GM12872 (cell line): ENCODE results near the gene MAL.
A peak's percentile ranks its signal among the peaks of the same experiment; 100 is the strongest.

Source experiments
- CTCF ChIP-seq: IDR thresholded peaks from 3 replicates; pipeline ENCODE4 v1.5.1; 2011; ENCODE audit warnings: low read depth, mild to moderate bottlenecking, low read length, moderate library complexity; ENCODE audit not compliant: insufficient read depth

MAL gene

GRCh38 chr2:95058989-95059641 is 33.6 kb downstream of the MAL start:
- no peak for TF ChIP-seq CTCF

DNA sequence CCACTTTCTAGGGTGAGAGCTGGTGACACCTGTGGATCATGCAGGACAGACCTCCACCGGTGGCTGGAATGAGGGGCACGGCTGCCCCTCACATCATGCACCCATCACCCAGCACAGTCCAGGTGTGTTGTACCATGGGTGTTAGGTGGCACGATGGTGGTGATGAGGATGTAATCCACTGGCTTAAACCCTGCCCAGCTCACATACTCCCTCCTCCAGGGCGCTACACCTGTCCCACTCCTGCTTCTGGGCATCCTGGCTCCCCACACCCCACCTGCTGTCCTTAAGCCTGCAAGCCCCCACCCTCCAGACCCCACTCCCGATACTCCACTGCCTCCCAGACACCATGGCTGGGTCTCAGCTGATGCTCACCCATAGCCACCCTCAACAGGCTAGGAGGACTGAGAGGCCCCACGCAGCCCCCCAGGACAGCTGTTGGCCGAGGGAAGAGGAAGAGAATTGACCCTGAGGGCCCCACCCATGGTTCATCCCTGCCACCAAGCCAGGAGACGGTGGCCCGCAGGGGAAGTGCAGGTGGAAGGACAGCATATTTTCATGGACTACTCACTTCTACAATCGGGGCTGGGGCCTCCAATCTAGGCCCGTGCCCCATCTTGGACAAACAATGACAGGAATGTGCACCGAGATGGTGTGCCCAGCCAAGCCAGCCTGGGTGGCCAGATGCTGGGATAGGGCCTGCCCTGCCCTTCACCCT is 34.3 kb downstream of the MAL start:
- TF ChIP-seq CTCF = no peak

DNA sequence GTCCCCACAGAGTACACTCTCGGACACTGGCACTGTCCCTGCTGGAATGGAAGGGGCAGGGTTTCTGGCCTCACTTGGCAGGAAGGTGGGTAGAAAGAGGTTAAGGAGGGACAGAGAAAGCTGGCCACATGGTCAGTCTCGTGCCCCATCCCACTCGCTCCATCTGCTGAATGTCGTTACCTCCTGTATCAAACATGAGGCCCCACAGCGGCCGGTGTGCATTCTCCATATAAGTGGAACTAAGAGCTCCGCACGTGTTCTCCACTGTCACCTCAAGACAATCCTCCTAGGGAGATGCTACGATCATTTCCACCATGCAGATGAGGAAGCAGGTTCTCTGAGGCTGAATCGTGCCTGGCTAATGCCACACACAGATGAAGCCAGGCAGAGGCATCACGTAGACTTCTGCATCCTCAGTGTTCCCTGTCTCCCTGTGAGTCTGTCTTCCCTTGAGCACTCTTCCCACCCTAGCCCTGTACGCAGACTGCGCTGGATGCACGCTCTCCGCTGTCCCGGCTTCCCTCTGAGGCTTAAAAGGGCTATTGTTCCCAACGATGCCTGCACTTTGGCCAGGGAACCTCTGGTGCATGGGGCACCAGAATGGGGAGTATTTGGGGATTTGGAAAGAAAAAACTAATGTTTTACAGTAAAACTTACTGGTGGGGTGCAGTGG is 35.1 kb downstream of the MAL start:
- TF ChIP-seq CTCF = no peak

DNA sequence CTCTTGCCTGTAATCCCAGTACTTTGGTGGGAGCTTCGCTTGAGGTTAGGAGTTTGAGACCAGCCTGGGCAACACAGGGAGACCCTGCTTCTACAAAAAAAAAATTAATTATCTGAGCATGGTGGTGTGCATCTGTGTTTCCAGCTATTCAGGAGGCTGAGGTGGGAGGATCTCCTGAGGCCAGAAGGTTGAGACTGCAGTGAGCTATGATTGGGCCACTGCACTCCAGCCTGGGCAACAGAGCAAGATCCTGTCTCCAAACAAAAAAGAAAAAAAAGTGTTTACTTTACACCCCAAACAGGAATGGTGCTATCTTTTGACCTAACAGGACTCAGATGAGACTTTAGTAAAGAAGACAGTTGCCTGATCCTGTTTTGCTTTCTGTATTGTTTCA is 35.6 kb downstream of the MAL start:
- TF ChIP-seq CTCF = no peak

- TF ChIP-seq CTCF = no peak
Measured at GRCh38 chr2:95061601-95062183, 36.2 kb downstream of the MAL start.

DNA sequence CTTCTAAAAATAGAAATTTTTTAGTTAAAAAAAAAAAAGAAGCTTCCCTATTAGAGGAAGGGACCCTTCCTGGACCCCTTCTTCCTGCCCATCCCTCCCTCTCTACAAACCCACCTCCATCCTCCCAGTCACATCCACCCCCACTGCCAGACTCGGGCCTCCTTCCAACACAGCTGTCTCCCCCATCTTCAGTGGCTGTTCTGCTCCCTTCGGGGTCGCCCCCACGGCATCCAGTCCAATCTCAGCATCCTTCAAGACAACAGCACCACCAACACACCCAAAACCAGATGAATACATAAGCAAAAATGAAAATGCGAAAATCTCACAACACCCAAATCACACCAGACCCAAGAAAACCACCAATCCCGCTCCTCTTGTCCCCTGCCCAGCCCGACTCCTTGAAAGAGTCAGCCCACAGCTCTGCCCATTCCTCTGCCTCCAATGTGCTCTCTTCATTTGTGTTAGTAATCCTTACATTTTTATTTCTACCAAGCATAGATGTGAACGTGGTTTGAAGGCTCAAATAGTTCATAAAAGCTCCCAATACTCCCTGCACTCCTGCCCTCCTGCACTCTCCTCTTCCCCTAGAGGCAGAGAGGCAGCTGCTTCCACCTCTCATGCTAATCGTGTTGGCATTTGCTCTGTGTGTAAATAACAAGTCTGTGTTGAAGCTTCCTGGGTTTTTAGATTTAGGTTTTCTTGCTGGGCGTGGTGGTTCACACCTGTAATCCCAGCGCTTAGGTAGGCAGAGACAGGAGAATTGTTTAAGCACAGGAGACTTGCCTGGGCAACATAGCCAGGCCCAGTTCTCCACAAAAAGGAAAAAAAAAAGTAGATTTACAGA is 37.0 kb downstream of the MAL start:
- TF ChIP-seq CTCF = 0 out of 3 replicates have a peak, but pooled peaks have one; percentile 11
